Duodenal mucosa (tissue), 2 donors: ENCODE results near the gene LIG3.
"Not testable (repeated sequence)": the region's sequence is repeated elsewhere in the genome, so short reads cannot be mapped to it uniquely, and the experiment has no call there.

ENCODE experiments used
- H3K27ac ChIP-seq: one replicate; pipeline ENCODE4 v1.7.0; 2013; ENCODE audit warnings: low read depth, low read length
- H3K27me3 ChIP-seq, 2 donors: one replicate each; pipeline ENCODE4 v1.7.0; 2013; ENCODE audit warnings: low read length in 2 of 2, control low read depth in 1 of 2; ENCODE audit not compliant: insufficient read depth in 2 of 2, control insufficient read depth in 1 of 2
- H3K36me3 ChIP-seq, 2 donors: one replicate each; pipeline ENCODE4 v1.7.0; 2013; ENCODE audit warnings: low read length in 2 of 2, control low read depth in 1 of 2; ENCODE audit not compliant: insufficient read depth in 2 of 2, control insufficient read depth in 1 of 2
- H3K4me1 ChIP-seq, 2 donors: one replicate each; pipeline ENCODE4 v1.7.0; 2013; ENCODE audit warnings: low read length in 2 of 2, control low read depth in 1 of 2; ENCODE audit not compliant: insufficient read depth in 2 of 2, control insufficient read depth in 1 of 2
- H3K4me3 ChIP-seq, 2 donors: one replicate each; pipeline ENCODE4 v1.7.0; 2013; ENCODE audit warnings: low read length in 2 of 2, low read depth in 1 of 2
- H3K9ac ChIP-seq, 2 donors: one replicate each; pipeline ENCODE4 v1.7.0; 2013; ENCODE audit warnings: low read length in 2 of 2, low read depth in 1 of 2
- H3K9me3 ChIP-seq, 2 donors: one replicate each; pipeline ENCODE4 v1.7.0; 2013; ENCODE audit warnings: low read length in 2 of 2, control low read depth in 1 of 2; ENCODE audit not compliant: control insufficient read depth in 1 of 2

The LIG3 gene

DNA sequence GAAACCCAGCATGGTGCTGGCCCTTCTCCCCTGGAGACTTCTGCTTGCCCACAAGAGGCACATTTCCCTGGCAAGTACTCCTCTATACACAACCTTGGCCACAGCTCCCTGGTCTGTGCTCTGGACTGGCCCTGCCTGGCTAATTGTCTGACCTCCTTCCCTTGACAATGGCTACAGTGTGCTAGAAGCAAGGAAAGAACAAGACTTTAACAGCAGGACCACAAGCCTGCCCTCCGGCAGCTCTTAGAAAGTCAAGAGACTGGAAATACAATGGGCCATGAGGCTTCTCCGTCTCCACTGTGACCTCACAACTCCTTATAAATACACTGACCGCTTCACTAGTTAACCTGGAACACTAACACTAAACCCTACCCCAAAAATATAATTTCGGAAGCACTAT lies 36.7 kb downstream of the LIG3 start:
- Histone ChIP-seq H3K27me3 (no peaks in the 10 kb centered on the region), H3K4me3 (no peak overlapping the region), H3K9me3 (no peaks in the 10 kb centered on the region), H3K36me3 (peaks cover 51 to 87% of the 10 kb centered on the region in 2 donors), H3K27ac (no peak overlapping the region), H3K9ac (no peak overlapping the region), H3K4me1 (peaks cover 0 to 8% of the 10 kb centered on the region in 2 donors)

DNA sequence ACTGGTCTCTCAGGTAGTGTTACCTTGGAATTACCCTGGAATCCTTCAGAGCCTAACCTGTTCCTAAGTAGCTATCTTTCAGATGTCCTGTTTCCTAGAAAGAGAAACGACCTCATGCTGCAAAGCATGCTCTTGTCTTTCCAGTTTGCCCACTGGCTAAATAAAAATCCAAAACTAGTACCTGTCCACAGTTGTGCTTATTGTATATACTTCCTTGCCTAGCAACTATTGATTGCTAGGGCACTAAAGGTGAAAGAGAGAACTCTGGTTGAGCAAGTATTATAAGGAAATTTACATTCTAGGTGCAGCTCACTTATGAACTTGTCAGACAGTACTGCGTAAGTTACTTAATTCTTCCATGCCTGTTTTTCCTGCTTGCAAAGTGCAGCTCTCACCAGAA lies 38.5 kb downstream of the LIG3 start:
- no peaks in the 10 kb centered on the region for H3K27me3 ChIP-seq
- H3K9ac ChIP-seq, result no peak overlapping the region
- H3K27ac ChIP-seq, result no peak overlapping the region
- peaks cover 53 to 85% of the 10 kb centered on the region in 2 donors for H3K36me3 ChIP-seq
- H3K9me3 ChIP-seq, result no peaks in the 10 kb centered on the region
- H3K4me1 ChIP-seq, result peaks cover 6 to 17% of the 10 kb centered on the region in 2 donors
- no peak overlapping the region for H3K4me3 ChIP-seq

DNA sequence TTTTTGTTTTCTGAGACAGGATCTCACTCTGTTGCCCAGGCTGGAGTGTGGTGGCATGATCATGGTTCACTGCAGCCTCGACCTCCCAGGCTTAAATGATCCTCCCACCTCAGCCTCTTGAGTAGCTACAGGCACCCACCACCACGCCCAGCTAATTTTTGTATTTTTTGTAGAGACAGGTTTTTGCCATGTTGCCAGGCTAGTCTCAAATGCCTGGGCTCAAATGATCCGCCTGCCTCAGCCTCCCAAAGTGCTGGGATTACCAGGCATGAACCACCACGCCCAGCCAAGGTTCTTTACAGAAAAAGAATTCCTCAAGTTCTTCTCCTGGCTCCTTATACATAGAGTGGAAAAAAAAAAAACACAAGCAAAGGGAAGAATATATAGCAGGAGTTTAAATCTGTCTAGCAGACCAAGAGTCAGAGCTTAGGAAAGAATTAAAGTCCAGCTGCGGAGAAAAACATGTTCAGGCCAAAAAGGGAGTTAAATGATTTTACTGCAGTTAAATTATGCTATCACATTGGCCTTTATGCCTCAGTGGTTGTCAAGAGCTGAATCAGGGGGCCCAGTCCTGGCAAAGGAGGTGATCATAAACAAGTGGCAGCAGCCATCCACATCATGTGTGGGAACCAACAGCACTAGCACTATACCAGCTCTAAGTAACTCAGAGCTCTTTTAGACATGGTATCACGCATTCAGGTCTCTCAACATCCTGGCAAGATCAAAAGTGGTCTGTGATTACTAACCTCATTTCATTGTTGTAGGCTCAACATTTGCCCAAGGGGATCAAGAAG lies 39.3 kb downstream of the LIG3 start:
- Histone ChIP-seq H3K4me3 (no peak overlapping the region), H3K9ac (no peak overlapping the region), H3K36me3 (peaks cover 52 to 81% of the 10 kb centered on the region in 2 donors), H3K9me3 (no peaks in the 10 kb centered on the region), H3K4me1 (peaks cover 6 to 17% of the 10 kb centered on the region in 2 donors), H3K27ac (no peak overlapping the region), H3K27me3 (no peaks in the 10 kb centered on the region)

DNA sequence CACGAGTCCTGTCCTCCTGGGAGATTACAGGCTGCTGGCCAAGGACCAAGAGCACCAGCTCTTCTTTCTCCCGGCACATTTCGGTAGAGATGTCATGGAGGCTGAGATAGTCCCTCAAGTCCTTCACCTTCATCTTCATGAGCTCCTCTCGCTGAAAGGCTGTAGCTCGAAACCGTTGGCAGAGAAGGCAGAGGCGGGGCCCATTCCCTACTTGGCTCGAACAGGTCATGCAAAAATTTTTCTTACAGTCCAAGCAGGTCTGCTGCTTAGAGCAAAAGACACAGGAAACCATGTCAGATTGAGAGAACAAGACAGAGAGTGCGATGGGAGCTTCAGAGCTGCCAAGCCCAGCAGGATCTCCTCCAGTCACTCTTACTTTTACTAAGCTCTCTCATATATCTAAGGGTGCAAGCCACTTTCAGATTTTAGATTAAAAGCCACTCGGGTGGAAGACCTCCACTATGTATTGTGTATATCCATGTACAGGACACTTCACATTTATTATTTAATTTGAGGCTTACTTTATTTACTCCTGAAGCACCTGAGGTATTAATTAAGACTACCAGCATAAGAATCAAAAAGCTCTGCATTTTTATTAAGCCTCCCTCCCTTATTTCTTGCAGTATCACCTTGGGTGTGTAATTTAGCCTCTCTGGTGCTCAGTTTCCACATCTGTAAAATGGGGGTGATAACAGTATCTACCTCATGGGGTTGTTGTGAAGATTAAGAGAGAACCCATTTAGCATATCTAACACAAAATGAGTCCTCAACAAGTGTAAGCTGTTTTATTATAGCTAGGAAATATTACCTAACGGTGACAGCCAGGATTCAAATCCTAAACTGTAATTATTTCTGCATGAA lies 41.4 kb downstream of the LIG3 start:
- Histone ChIP-seq H3K4me3 (no peak overlapping the region), H3K9ac (no peak overlapping the region)

DNA sequence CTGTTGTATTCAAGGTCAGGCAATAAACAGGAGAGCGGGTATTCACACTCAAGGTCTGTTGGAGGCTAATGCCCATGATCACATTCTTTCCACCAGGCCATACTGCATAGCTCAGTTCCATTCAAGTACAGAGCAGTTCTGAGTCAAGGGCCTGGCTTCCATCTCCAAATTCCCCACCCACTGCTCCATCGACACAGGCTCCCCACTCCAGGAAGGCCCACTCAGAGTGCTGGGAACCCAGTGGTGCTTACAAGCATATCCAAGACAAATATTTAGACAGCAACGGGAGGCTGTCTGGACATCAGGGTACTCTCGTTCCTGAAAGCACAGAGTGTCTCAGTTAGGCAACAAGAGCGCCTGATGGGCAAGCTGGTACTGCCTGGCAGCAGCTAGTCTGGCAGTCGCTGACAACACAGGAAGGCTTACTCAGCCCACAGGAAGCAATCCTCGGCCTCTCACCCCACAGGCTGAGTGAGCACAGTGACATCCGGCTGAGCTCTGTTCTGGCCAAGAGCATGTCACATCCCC lies 42.3 kb downstream of the LIG3 start:
- Histone ChIP-seq H3K9ac (peak overlapping the region in 1 of 2 donors; percentile 0), H3K36me3 (peaks cover 39 to 69% of the 10 kb centered on the region in 2 donors)

More for the DNA sequence above, 41.4 kb downstream of the LIG3 start:
- H3K27me3 ChIP-seq, result no peaks in the 10 kb centered on the region
- no peak overlapping the region for H3K27ac ChIP-seq
- peaks cover 6 to 17% of the 10 kb centered on the region in 2 donors for H3K4me1 ChIP-seq
- H3K36me3 ChIP-seq, result peaks cover 46 to 78% of the 10 kb centered on the region in 2 donors
- H3K9me3 ChIP-seq, result no peaks in the 10 kb centered on the region

DNA sequence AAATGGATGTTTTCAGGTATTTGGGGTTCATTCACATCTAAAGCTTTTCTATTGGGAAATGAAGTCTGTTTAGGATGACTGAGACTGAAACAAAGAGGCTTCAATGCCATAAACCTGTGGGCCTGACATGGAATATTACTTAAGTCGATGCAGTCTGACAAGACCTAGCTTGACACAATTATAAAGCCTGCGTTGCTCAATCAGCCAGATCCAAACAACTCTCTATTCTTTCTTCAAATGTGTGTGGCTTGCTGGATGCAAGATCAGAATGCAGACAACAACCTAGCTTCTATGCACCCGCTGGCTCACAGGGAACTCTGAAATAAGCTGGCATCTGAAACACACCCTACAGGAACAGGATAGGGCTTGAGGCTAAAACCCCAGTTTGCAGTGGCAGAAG lies 43.2 kb downstream of the LIG3 start:
- peaks cover 6 to 22% of the 10 kb centered on the region in 2 donors for H3K4me1 ChIP-seq
- H3K27me3 ChIP-seq, result no peaks in the 10 kb centered on the region
- H3K36me3 ChIP-seq, result peaks cover 38 to 64% of the 10 kb centered on the region in 2 donors
- H3K9ac ChIP-seq, result no peak overlapping the region
- no peaks in the 10 kb centered on the region for H3K9me3 ChIP-seq
- no peak overlapping the region for H3K27ac ChIP-seq
- H3K4me3 ChIP-seq, result no peak overlapping the region

More for the DNA sequence above, 42.3 kb downstream of the LIG3 start:
- Histone ChIP-seq H3K27me3 (no peaks in the 10 kb centered on the region), H3K4me1 (peaks cover 6 to 17% of the 10 kb centered on the region in 2 donors), H3K27ac (peak overlapping the region; percentile 41), H3K4me3 (no peak overlapping the region), H3K9me3 (no peaks in the 10 kb centered on the region)

DNA sequence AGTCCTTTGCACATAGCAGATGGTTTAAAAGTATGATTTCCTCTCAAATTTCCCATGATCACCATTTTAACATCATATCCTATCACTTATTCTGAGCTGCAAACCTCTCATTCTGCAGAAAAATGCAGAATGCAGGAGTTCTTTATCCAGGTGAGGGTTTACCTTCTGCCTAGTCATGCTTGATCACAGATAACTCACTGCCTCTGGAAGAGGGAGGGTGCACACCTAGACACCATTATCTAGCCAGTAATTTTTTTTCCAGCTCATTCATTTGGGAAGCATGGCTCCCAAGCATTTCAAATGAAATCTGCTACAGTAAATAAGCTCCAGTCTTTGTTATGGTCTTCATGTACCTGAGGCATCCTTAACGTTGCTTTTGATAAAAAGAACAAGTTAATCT lies 45.2 kb downstream of the LIG3 start:
- Histone ChIP-seq H3K9me3 (no peaks in the 10 kb centered on the region), H3K4me3 (no peak overlapping the region), H3K4me1 (peaks cover 12 to 24% of the 10 kb centered on the region in 2 donors), H3K9ac (no peak overlapping the region), H3K27me3 (no peaks in the 10 kb centered on the region), H3K36me3 (peaks cover 33 to 46% of the 10 kb centered on the region in 2 donors), H3K27ac (no peak overlapping the region)

DNA sequence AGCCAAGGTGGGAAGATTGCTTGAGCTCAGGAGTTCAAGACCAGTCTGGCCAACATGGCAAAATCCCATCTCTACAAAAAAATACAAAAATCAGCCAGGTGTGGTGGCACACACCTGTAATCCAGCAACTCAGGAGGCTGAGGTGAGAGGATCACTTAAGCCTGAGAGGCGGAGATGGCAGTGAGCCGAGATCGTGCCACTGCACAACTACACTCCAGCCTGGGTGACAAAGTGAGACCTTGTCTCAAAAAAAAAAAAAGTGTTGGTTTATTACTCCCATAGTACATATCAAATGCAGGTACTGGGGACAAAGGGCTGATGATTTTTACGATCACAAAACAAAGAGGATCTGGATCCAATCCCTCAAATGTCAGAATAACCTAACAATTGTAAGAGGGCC lies 47.8 kb downstream of the LIG3 start:
- not testable (repeated sequence) for H3K4me3 ChIP-seq, H3K27ac ChIP-seq, H3K27me3 ChIP-seq, H3K9ac ChIP-seq, H3K9me3 ChIP-seq
- Histone ChIP-seq H3K36me3 (peaks cover 15 to 25% of the 10 kb centered on the region in 2 donors), H3K4me1 (peaks cover 6 to 11% of the 10 kb centered on the region in 2 donors)

DNA sequence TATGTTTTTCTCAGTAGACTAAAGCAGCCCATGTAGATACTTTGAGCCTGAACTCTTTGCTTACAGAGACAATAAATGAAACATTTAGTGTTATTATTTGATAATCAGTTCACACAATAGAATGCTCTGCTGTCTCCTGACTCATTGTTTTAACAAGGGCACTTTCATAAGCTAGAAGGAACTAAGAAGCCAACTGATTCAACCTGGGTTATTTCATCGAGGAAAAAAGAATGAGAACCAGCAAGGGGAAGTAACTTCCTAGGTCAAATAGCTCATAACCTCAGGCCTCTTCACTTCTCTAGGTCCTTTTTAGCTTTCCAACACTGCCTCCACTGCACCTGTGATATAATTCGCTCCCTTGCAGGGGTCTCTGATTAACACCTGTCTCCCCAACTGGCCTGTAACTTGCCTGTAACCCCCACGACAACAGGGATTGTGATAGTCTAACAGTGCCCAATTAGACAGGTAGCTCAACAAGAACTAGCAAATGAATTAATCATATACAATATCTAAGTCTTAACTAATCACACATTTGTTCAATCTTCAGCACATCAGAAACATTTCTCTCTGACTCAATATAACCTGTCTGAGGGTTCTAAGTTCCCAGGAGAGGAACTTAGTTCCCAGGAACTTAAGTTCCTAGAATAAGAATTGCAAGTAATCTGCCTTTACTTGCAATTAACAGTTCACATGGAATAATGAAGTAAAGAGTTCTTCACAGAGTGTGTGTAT lies 48.4 kb downstream of the LIG3 start:
- Histone ChIP-seq H3K9me3 (no peaks in the 10 kb centered on the region), H3K27me3 (no peaks in the 10 kb centered on the region), H3K4me3 (no peak overlapping the region), H3K9ac (no peak overlapping the region), H3K4me1 (peaks cover 6 to 11% of the 10 kb centered on the region in 2 donors), H3K27ac (no peak overlapping the region), H3K36me3 (peaks cover 15 to 24% of the 10 kb centered on the region in 2 donors)
